Measurements from ENCODE around the gene SMIM14.
"Not testable (repeated sequence)": the region's sequence is repeated elsewhere in the genome, so short reads cannot be mapped to it uniquely, and the experiment has no call there.

Gene SMIM14

DNA sequence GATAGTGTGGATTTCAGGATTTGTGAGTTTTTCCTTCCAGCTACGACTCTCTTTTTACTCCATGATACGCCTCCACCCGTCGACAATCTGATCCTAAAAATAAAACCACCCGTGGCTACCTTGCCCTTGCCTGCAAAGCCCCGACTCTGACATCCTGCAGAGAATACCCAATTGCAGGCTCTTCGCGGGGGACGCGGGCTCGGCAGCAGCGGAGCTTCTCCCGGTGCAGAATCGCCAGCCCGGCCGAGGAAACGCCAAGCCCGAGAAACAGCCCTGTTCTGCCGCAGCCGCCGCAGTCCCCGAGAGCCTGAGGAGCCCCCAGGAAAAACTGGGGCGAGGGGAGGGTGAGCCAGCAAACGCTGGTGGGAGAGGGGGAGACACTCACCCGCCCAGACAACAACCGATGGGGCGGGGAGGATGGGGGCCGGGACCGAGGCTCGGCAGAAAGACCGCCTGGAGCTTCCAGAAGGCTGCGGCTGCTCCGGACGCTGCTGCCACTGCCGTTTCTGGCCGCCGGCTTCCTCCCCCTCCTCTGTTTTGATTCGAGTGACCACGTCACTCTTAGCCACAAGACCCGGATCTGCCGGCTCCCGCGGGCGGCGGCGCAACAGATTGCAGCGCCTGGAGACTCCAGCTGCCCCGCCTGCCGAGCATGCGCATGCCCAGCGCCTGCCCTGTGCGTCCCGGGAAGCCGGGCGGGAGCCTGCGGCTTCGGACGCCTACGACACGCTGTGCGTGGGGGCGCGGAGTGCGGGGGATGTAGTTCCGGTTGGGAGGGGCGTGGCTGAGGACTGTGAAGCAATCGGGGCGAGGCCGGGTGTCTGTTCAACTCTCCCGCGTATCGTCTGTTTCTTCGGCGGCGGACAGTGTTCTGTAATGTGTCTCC is at the start of gene SMIM14:
Gene SMIM14, minus strand, starts transcription at position 512 of the 886 bp plus-strand sequence. CDS start 33,720 bp downstream, outside the sequence.
- DNase-seq = peak; percentile 87 to 91

GRCh38 chr4:39687014-39687413 is 48.3 kb upstream of the SMIM14 start:
- no peak for DNase-seq

GRCh38 chr4:39685990-39686389 is 47.3 kb upstream of the SMIM14 start:
- no peak for DNase-seq

GRCh38 chr4:39682138-39682537 is 43.5 kb upstream of the SMIM14 start:
- DNase-seq = no peak

DNA sequence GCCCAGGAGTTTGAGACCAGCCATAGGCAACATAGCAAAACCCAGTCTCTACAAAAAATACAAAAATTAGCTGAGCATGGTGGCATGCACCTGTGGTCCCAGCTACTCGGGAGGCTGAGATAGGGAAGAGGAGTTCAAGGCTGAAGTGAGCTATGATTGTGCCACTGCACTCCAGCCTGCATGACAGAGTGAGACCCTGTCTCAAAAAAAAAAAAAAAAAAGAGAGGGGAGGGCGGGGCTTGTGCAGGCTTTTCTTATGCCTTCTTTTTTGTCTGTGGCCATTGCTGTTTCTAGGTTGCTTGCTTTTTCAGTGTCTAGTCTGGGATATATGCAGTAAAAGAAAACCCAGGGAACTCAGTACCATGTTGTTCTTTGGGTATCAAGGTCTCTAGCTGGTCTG is 42.3 kb upstream of the SMIM14 start:
- not testable (repeated sequence) for DNase-seq

DNA sequence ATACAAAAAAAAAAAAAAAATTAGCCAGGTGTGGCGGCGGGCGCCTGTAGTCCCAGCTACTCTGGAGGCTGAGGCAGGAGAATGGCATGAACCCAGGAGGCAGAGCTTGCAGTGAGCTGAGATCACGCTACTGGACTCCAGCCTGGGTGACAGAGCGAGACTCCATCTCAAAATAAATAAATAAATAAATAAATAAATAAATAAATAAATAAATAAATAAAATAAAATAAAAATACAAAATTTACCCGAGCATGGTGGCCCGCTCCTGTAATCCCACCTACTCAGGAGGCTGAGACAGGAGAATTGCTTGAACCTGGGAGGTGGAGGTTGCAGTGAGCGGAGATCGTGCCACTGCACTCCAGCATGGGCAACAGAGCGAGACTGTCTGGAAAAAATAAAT is 37.0 kb upstream of the SMIM14 start:
- DNase-seq = not testable (repeated sequence)

- not testable (repeated sequence) for DNase-seq
Measured at GRCh38 chr4:39670296-39670695, 31.6 kb upstream of the SMIM14 start.

GRCh38 chr4:39668887-39669286 is 30.2 kb upstream of the SMIM14 start:
- DNase-seq = no peak

GRCh38 chr4:39667706-39668105 is 29.0 kb upstream of the SMIM14 start:
- no peak for DNase-seq

DNA sequence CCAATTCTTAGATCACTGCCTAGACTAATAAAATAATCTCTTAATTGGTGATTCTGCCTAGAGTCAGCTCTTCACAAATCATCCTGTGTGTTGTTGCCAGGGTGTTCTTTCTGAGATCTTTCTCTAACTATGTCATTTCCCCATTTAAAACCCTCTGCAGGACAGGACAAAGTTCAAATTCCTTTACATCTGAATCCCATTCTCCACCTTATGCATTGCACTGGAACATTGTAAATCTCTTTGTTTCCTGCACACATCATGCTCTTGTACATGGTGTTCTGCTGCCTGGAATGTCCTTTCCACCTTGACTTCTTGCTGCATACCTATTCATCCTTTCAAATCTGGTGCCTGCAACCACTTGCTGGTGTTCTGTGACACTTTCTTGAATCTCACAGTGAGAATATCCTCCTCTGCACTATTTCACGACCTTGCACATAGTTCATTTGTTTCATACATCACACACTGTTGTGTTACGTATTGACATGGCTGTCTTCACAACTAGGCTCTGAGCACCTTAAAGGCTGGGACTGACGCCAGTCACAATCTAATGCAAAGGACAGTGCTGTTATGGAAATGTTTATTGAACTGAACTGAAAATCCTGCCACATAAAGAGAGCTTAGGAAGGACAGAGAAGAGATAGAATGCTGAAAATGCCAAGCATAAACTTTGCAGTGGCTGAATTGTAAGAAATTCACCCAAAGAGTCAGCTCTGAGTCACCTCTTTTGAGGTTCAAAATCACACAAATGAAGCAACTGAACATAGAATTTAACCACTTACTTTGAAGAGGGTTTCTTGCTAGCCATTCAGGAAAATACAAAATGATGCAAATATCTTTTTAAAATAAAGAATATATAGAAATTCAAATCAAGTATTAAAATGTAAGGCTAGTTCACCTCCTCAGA is 26.4 kb upstream of the SMIM14 start:
- DNase-seq = no peak

DNA sequence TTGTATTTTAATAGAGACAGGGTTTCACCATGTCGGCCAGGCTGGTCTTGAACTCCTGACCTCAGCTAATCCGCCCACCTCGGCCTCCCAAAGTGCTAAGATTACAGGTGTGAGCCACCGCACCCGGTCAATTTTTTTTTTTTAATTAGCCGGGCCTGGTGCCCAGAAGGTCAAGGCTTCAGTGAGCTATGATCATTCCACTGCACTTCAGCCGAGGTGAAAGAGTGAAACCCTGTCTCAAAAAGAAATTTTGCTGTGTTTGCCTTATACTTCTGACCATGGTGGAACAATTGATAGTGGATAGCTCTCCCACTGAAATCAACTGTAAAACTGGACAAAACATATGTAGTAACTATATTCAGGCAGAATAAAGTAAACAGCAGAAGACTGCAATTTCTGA is 24.0 kb upstream of the SMIM14 start:
- DNase-seq = no peak

DNA sequence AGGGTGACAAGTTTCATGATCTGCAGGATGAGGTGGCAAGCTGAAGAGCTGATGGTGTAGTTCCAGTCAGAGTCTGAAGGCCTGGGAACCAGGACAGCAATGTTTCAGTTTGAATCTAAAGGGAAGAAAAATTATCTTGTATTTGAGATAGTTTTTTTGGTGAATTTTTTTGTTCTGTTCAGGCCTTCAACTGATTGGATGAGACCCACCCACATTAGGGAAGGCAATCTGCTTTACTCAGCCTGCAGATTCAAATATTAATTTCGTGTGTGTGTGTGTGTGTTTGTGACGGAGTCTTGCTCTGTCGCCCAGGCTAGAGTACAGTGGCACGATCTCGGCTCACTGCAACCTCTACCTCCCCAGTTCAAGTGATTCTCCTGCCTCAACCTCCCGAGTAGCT is 22.1 kb upstream of the SMIM14 start:
- DNase-seq = no peak

DNA sequence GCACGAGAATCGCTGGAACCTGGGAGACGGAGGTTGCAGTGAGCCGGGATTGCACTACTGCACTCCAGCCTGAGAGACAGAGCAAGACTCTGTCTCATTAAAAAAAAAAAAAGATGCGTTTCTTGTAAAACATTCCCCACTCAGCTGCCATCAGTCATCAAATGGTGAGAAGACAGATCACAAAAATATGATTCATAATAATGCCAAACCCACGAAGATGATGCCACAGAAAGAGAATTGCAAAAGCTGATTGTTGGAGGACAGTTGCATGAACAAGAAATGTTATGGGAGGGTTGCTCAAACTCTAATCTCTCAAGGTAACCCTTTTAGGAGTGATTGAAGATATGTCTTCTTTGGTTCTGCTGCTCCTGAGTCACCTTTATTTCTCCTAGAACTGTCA is 21.4 kb upstream of the SMIM14 start:
- DNase-seq = no peak

GRCh38 chr4:39658756-39659155 is 20.1 kb upstream of the SMIM14 start:
- DNase-seq = no peak

- no peak for DNase-seq
Measured at GRCh38 chr4:39657465-39657864, 18.8 kb upstream of the SMIM14 start.

- DNase-seq = not testable (repeated sequence)
Measured at GRCh38 chr4:39656638-39657037, 18.0 kb upstream of the SMIM14 start.

GRCh38 chr4:39655876-39656275 is 17.2 kb upstream of the SMIM14 start:
- no peak for DNase-seq

- no peak for DNase-seq
Measured at GRCh38 chr4:39655211-39655610, 16.5 kb upstream of the SMIM14 start.

- not testable (repeated sequence) for DNase-seq
Measured at GRCh38 chr4:39651586-39651985, 12.9 kb upstream of the SMIM14 start.

GRCh38 chr4:39649639-39650265 is 11.1 kb upstream of the SMIM14 start:
- DNase-seq = no peak

DNA sequence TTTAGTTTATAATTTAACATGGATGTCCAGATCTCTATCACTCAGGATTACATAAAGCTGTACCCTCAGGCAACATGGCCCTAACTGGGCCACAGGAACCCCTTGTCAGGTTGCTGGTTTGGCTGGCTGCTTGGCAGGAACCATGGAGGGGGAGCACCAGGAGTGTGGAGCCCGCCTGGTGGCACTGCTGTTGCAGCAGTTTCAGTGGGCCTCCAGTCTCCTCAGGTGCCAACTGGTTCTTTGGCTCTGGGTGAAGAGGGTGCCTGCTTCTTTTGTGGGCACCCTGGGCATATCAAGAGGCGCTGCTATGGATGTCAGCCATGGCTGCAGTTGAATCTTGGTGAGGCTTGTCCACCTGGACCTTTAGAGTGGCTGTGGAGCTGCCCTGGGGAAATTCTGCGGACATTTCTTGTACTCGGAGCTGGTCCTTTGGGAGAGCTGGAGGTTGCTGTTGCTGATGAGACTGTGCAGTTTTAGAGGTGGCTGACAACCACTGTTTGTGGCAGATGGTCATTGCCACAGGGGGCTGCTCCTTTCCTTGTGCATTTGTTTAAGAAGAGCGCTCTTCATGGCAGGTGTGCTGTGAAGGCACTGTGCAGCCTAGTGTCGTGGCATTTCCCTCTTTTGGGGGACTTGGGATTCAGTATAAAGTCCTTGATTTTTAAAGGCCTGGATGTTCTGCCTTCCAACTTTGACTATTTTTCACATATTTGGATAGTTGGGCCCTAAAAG is 10.3 kb upstream of the SMIM14 start:
- DNase-seq = no peak

- no peak for DNase-seq
Measured at GRCh38 chr4:39648213-39648612, 9.5 kb upstream of the SMIM14 start.

All from stimulated activated CD4-positive, alpha-beta T cell treated with anti-CD3 and anti-CD28 coated beads, Interleukin-4, amount 100 ng/mL, for 4 hours (primary cell).